HG03378 (cell line): Measurements from ENCODE around the gene ACACB.

Experiments
- ATAC-seq: cut with Tn5 transposase; IDR thresholded peaks from one replicate; pipeline ENCODE4 v1.9.1; 2021; ENCODE audit warnings: mild to moderate bottlenecking, moderate library complexity; ENCODE audit not compliant: unreplicated experiment

ACACB gene

DNA sequence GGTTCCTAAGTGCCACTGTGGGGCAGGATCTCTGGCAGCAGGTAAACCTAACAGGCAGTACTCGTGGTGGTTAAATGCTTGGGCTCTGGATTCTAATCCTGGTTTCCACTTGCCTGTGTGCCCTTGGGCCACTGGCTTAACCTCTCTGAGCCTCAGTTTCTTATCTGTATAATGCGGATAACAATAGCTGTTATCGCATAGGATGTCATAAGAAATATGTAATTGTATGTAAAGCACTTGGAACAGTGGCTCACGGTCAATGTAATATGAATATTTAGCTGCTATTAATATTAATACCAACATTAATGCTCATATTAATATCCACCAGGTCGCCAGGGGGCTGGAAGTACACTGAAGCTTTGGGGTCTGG, 175.9 kb downstream of the ACACB start:
- no peak for ATAC-seq

DNA sequence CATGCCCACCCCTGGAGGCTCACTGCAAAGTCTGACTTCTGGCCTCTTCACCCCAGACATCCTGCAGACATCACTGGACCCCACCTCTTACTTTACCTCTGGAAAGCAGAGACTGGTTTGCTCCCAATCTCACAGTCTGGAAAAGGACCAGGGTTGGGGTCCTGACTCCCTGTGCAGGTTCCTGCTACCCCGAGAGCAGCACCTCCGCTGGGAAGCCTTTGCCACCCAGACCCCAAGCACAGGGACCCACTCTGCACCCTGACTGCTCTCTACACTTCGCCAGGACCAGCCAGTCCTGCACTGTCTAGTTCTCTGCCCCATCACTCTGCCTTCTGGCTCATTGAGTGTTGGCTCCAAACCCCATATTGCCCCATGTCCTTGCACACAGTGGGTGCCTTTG, 176.7 kb downstream of the ACACB start:
- no peak for ATAC-seq

DNA sequence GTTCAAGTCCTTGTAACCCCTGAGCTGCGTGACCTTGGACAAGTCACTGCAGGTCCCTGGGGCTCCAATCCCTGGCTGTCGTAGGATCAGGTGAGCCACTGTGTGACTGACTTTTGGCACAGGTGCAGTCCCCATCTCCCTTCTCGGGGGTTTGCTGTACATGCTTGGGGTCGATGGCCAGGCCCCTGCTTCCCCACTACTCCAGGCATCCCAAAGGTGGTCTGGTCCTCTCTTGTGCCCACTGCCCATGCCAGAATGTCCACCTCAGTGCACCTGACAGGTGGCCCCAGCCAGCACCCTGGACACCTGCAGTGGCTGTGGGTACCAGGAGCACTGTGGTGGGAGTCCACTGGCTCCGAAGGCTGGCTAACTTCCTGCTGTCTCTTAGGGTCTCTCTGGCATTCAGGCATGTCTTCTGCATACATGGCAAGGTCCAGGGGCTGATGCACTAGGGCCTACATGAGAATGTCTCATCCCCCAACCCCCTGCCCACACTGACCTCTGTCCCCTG, 178.0 kb downstream of the ACACB start:
- no peak for ATAC-seq

DNA sequence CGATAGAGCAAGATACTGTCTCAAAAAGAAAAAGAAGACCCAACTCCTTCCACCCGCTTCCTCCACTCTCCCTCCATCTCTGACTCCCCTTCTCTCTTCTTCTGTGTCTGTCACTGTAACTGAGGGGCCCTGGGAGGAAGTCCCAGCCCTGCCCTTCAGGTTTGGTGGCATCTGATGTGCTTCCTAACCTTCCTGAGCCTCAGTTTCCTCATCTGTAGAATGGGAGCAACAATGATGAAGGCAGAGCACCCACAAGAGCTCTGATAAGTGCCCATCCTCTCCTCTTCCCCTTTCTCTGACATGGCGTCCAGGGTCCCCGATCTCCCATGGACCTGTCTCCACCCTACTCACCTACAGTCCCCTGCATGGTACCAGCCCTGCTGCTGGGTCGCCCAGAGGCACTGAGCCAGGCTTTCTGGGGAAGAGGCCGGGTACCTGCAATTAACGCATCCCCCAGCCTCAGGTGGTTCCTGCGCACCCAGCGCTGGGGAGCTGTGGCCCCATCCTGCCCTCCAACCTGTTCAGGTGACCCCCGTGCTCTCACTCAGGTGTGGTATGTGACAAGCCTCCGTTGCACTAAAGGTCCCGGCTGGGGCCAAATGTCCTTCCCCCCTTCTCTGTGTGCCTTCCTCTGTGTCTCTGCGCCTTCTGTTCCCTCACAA, 179.5 kb downstream of the ACACB start:
- ATAC-seq, result no peak

DNA sequence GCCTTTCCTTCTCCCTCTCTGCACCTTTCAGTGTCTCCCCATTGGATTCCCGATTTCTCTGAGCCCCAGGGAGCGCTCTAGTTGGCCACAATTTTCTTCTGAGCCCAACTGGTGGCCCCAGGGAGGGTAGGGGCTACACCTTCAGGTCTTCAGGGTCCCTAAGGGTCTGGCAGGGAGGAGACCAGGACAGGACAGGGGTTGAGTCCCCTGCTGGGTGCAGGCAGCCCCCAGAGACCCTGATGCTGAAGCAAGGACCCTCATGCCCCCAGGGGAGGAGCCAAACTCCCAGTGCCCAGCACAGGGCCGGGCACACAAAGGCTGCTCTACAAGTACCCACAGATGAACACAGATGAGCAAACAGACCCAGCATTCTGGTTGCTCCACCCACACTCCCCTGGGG, 180.0 kb downstream of the ACACB start:
- ATAC-seq, result no peak

DNA sequence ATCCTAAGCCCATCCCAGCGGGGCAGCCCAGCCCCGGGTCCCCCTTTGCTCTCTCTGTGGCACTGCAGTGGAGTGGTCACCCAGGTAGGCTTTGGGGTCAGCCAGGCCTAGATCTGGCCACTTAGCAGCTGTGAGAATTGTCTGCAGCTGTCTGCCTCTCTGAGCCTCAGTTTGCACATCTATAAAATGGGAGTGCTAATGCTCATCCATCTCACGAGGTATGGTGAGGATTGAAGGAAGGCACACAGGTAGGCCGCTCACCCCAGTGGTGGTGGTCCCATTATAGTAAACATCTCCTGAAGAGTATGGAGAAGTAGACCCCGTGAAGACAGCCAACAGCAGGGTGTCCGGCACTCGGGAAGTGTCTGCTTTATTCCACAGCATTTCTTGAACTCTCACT, 183.5 kb downstream of the ACACB start:
- ATAC-seq, result no peak

DNA sequence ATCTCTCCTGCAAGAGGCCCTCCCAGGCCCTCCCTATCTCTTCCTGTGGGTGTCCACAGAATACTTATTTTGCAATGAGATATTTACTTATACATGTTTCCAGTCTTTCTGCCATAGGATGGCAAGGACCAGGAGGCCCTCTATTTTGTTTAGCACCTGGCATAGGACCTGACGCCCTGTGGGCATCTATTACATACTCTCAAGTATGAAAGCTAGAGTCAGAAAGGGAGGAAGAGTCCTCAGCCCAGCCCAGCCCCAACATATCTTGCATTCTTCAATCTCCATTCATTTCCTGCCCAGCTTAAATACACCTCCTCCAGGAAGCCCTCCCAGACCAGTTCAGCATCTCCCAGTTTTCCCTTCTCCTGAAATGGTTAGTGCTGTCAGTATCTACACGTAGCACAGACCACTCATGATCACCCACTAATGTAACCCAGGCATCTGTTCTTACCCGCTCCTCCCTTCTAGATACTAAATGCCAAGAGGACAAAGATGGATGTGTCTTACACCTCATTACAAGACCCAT, 185.3 kb downstream of the ACACB start:
- no peak for ATAC-seq

DNA sequence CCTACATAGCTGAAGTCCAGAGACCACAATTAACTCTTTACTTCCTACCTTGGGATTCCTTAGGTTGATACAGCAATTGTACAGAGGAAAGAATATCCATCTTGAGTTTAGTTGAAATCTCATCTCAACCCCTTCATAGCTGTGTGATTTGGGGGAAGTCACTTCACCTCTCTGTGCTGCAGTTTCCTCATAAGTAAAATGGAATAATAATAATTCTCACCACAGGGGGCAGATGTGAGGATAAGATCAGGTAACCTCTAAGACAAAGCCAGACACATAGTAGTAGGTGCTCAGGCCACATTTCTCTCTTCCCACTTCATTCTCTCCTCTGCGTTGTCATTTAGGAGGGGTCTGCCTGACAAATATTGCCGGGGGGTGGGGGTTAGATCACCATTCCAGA, 186.0 kb downstream of the ACACB start:
- ATAC-seq, result no peak

DNA sequence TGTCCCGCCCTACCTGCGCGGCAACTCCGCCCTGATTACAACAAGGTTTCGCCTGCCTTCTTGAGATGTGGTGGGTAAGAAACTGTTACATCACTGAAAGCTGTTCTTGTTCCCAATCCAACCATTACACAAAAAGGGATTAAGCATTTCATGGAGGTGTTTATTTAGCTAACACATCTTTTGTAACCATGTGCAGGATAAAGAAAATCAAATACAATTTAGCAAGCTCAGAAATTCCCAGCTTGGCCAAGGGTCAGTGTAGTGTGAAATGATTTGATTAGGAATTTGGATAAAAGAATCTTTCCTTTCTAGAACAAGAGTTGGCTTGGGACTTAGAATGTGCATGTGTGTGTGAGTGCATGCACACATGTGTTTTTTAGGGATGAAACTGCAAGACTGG, 186.4 kb downstream of the ACACB start:
- ATAC-seq, result no peak

DNA sequence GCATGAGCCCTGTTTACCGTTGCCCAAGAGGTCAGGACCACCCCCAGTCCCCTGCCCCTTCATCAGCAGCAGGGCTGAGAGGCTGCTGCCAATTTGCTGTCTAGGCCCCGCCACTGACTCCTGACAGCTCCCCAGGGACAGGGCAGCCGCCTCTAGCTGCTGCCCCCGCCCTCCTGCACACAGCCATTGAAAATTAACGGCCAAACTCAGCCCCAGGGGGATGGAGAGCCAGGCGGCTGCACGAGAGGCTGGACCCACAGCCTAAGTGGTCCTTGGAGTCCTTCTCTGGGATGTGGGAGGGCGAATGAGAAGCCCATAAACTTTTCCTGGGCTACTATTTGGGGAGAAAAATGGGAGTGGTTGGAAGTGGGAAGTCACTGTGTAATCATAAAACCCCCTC, 188.1 kb downstream of the ACACB start:
- no peak for ATAC-seq

DNA sequence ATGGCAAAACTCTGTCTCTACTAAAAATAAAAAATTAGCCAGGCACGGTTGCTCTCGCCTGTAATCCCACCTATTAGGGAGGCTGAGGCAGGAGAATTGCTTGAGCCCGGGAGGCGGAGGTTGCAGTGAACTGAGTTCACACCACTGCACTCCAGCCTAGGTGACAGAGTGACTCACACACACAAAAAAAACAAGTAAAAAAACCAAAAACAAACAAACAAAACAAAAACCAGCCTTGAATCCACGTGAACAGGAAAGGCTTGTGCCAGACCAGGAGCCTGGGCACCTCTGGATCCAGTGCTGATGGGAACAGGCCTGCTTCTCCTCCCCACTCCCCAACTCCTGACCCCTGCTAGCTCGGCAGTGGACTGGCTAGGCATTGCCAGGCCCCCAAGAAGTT, 189.2 kb downstream of the ACACB start:
- ATAC-seq, result no peak

DNA sequence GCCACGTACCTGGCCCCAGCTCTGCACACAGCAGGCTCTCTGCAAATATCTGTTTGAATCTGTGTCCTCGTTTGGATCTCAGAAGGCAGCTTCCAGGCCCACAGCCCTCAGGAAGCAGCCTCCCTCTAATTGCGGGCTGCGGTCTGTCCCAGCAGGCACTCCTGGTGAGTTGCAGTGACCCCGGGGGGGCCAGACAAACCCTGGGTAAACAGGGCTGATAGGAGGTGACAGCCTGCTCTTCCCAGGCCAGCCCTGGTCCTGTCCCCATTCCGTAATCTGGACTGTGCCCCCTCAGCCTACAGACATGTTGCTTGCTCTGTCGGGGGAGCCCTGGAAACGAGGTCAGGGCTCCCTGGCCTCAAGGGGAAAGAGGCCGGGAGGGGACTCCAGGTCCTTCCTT, 190.7 kb downstream of the ACACB start:
- ATAC-seq, result no peak

DNA sequence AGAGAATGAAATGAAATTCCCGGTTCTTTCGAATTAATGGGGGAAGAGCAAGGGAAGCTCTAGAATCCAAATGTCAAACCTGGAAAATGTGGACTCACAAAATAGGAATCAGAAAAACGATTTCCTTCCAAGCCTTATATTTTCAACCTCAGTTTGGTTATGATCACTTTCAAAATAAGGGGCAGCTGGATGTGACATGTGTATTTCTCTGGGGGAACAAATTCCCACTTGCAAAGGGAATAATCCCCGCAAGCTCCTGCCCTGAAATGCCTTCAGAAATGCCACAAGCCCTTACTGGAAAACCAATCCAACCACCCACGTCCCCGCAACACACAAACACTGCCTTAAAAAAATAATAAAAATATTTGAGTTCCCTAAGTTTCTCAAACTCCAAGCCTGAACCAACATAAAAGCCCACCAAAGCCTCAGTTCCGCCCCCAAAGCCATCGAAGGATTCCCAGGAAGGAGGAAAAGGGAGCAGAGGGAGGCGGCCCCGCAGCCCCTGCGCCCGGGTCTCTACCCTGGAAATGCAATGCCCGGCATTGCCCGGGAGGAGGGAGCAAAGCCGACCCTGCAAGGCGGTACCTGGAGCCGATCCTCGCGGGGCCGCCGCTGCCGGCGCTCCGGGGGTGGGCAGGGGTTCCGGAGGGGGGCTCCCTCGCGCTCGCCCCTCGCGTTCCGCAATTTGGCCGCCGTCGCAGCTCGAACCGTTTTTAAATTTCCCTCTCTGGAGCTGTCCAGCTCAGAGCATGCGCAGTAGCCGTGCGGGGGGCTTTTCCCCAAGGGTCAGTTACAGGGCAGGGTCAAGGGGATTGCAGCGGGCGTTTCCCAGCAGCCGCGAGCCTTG, 192.4 kb downstream of the ACACB start, which contains the start of gene FOXN4:
Gene FOXN4 (minus strand): TSS at position 751 of the 847 bp plus-strand sequence. CDS start 963 bp downstream, outside the sequence.
- ATAC-seq, result no peak

DNA sequence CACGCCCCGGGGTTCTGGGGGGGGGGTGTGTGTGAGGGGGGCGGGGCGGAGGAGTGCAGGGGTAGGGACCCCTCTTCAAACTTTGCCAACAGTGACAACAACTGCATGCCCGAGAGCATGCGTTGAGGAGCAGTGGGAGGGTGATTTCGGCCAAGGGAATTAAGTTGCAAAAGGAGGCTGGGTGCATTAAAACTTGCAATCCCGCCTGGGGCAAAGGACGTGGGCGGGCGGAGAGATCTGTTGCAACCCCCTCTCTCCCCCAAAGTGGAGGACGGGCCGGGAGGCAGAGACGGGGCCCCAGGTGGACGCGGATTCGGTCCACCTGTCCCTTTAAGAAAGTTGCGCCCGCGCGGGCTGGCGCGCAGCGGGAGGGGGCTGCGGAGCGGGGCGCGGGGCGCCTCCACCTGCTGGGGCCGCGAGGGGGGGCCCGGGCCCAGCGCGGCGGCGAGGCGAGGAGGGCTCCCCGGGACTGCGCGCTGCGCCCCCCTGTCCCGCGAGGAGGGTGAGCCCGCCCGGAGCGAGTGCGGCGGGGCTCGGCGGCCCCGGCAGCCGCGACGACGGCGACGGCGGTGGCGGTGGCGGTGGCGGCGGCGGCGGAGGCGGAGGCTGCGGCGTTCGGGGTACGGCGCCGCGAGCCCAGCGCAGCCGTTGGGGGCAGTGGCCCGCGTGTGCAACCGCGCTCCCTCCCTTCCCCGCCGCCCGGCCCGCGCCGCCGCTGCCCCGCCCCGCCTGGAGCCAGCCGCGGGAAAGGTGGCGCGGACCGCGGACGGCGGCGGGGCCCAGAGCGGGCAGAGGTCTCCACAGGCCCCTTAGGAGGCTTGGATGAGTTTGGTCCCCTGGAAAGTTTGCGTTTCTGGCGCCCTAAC, 193.2 kb downstream of the ACACB start:
- no peak for ATAC-seq

DNA sequence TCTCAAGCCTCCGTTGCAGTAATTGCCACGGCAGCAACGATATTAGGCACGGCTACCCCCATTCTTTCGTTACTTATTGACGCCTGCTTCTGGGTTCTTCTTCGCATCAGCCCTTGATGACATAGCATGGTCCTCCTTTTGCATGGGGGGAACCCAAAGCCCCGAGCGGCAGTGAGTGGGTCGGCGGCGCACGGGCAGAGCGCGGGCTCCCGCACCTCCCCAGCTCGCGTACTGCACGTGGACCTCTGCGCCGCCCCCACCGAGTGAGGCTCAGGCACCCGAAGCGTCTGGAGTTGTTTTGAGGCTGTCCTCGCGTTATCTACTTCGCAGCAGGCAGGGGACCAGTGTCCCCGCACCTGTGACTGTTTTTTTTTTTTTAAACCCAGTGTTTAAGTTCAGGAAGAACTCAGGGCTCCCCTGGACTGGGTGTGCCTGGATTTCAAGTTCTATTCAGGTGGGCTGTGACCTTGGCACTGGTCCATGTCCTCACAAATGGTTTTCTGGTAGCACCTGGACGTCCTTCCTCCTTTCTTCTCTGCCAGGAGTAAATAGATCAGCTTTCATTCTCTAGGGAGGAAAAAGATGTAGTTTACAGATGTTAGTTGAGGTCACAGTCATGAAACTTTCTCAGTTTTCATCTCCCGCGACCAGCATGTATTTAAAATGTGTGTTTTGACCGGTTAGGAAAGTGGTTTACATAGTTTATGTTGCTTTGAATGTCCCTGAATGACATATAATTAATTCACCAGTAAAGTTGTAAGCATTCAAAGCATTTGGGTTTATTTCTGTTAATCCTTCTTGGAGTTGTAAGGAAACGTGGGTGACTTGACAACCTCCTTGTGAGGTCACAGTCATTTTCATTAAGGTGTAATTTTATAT, 194.1 kb downstream of the ACACB start:
- ATAC-seq, result no peak
